Osteoblast (primary cell): ENCODE measurements around the gene THAP5. TPM values are rescaled to one million over a fixed set of nuclear protein-coding genes. Genes with fewer than 3 reads are reported as not detected.
"Not testable (repeated sequence)": the region's sequence is repeated elsewhere in the genome, so short reads cannot be mapped to it uniquely, and the experiment has no call there.

Source experiments
- DNase-seq: peaks from one replicate; pipeline ENCODE4 v3.0.0; 2011; ENCODE audit warnings: low spot score, mixed read lengths; ENCODE audit not compliant: insufficient read length; ENCODE audit errors: missing footprints
- H2AFZ ChIP-seq: 2 replicates; pipeline ENCODE4 v1.6.0; 2011; ENCODE audit warnings: mild to moderate bottlenecking, low read length
- H3K27ac ChIP-seq: 2 replicates; pipeline ENCODE4 v1.5.1; 2011; ENCODE audit warnings: mild to moderate bottlenecking, low read depth, low read length, moderate library complexity
- H3K27me3 ChIP-seq: 2 replicates; pipeline ENCODE4 v1.6.0; 2012; ENCODE audit warnings: mild to moderate bottlenecking, control low read depth, inconsistent platforms, low read length, moderate library complexity; ENCODE audit not compliant: insufficient read depth
- H3K36me3 ChIP-seq: 2 replicates; pipeline ENCODE4 v1.5.1; 2011; ENCODE audit warnings: mild to moderate bottlenecking, low read length, control low read depth, moderate library complexity; ENCODE audit not compliant: insufficient read depth
- H3K4me1 ChIP-seq: 2 replicates; pipeline ENCODE4 v1.5.1; 2011; ENCODE audit warnings: mild to moderate bottlenecking, low read length, control low read depth, moderate library complexity; ENCODE audit not compliant: insufficient read depth
- H3K4me2 ChIP-seq: 2 replicates; pipeline ENCODE4 v1.6.0; 2011; ENCODE audit warnings: mild to moderate bottlenecking, low read length; ENCODE audit not compliant: insufficient read depth
- H3K4me3 ChIP-seq: fragments of 200-600 bp; sonication (generic); 3 replicates; pipeline ENCODE4 v1.5.1; 2012; ENCODE audit warnings: mild to moderate bottlenecking, low read length, inconsistent platforms; ENCODE audit not compliant: insufficient read depth
- H3K79me2 ChIP-seq: 2 replicates; pipeline ENCODE4 v1.6.0; 2012; ENCODE audit warnings: mild to moderate bottlenecking, low read length, control low read depth, inconsistent platforms; ENCODE audit not compliant: insufficient read depth
- H3K9me3 ChIP-seq: 2 replicates; pipeline ENCODE4 v1.5.1; 2011; ENCODE audit warnings: low read depth, low read length, control low read depth
- H4K20me1 ChIP-seq: 2 replicates; pipeline ENCODE4 v1.6.0; 2012; ENCODE audit warnings: mild to moderate bottlenecking, low read length, control low read depth; ENCODE audit not compliant: insufficient read depth
- total RNA-seq: library from RNA; depleted of rRNA; stranded (reverse); fragments of >200 nt; gene quantifications from 2 replicates; pipeline ENCODE4 v1.2.3, GENCODE V29; 2012
- TF ChIP-seq, protein P1 (sequence below): IDR thresholded peaks from 2 replicates; pipeline ENCODE4 v1.5.1; 2011; ENCODE audit warnings: mild to moderate bottlenecking, low read depth, low read length, moderate library complexity; ENCODE audit errors: extremely low read depth

THAP5 gene
- total RNA-seq, 1 donor, result 25.7 TPM

DNA sequence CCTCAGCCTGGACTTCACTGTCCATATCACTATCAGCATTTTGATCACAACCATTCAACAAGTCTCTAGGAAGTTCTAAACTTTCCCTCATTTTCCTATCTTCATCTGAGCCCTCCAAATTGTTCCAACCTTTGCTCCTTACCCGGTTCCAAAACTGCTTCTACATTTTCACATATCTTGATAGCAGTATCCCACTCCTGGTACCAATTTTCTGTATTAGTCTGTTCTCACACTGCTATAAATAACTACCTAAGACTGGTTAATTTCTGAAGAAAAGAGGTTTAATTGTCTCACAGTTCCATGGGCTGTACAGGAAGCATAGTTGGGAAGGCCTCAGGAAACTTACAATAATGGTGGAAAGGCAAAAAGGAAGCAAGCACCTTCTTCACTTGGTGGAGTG is 11.9 kb downstream of the THAP5 start:
- peaks cover 4% of the 10 kb centered on the region for H3K4me1 ChIP-seq
- H3K27me3 ChIP-seq, result no peaks in the 10 kb centered on the region
- H3K9me3 ChIP-seq, result no peaks in the 10 kb centered on the region
- no peaks in the 10 kb centered on the region for H3K79me2 ChIP-seq
- DNase-seq, result no peak
- H4K20me1 ChIP-seq, result peaks cover 2% of the 10 kb centered on the region
- H3K27ac ChIP-seq, result no peak overlapping the region
- no peaks in the 10 kb centered on the region for H3K36me3 ChIP-seq
- H3K4me3 ChIP-seq, result no peak overlapping the region
- no peak overlapping the region for H2AFZ ChIP-seq
- TF ChIP-seq, protein P1, sequence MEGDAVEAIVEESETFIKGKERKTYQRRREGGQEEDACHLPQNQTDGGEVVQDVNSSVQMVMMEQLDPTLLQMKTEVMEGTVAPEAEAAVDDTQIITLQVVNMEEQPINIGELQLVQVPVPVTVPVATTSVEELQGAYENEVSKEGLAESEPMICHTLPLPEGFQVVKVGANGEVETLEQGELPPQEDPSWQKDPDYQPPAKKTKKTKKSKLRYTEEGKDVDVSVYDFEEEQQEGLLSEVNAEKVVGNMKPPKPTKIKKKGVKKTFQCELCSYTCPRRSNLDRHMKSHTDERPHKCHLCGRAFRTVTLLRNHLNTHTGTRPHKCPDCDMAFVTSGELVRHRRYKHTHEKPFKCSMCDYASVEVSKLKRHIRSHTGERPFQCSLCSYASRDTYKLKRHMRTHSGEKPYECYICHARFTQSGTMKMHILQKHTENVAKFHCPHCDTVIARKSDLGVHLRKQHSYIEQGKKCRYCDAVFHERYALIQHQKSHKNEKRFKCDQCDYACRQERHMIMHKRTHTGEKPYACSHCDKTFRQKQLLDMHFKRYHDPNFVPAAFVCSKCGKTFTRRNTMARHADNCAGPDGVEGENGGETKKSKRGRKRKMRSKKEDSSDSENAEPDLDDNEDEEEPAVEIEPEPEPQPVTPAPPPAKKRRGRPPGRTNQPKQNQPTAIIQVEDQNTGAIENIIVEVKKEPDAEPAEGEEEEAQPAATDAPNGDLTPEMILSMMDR, result no peak
- no peak overlapping the region for H3K4me2 ChIP-seq

DNA sequence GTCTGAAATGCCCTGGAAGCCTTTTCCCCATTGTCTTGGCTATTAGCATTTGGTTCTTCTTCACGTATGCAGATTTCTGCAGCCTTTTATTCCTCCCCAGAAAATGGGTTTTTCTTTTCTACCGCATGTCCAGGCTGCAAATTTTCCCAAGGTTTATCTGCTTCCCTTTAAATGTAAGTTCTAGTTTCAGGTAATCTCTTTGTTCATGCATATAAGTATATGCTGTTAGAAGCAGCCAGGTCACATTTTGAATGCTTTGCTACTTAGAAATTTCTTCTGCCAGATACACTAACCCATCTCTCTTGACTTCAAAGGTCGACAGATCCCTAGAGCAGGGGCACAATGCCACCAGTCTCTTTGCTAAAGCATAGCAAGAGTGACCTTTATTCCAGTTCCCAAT is 12.3 kb downstream of the THAP5 start:
- H4K20me1 ChIP-seq, result peaks cover 2% of the 10 kb centered on the region
- H3K27me3 ChIP-seq, result no peaks in the 10 kb centered on the region
- H3K36me3 ChIP-seq, result no peaks in the 10 kb centered on the region
- H3K79me2 ChIP-seq, result no peaks in the 10 kb centered on the region
- H3K9me3 ChIP-seq, result no peaks in the 10 kb centered on the region
- no peak overlapping the region for H3K27ac ChIP-seq
- H3K4me2 ChIP-seq, result no peak overlapping the region
- TF ChIP-seq, protein P1, result no peak
- no peak for DNase-seq
- H3K4me3 ChIP-seq, result no peak overlapping the region
- H2AFZ ChIP-seq, result no peak overlapping the region
- H3K4me1 ChIP-seq, result peaks cover 4% of the 10 kb centered on the region

DNA sequence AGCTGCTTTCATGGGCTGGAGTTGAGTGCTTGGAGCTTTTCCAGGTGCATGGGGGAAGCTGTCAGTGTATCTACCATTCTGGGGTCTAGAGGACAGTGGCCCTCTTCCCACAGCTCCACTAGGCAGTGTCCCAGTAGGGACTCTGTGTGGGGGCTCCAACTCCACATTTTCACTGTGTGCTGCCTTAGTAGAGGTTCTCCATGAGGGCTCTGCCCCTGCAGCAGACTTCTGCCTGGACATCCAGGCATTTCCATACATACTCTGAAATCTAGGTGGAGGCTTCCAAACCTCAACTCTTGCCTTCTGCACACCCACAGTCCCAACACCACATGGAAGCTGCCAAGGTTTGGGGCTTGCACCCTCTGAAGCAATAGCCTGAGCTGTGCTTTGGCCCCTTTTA is 12.8 kb downstream of the THAP5 start:
- H4K20me1 ChIP-seq, H3K4me3 ChIP-seq, H3K27ac ChIP-seq, H2AFZ ChIP-seq, H3K4me2 ChIP-seq, H3K9me3 ChIP-seq, DNase-seq, H3K79me2 ChIP-seq, H3K36me3 ChIP-seq, H3K27me3 ChIP-seq, H3K4me1 ChIP-seq: not testable (repeated sequence)

DNA sequence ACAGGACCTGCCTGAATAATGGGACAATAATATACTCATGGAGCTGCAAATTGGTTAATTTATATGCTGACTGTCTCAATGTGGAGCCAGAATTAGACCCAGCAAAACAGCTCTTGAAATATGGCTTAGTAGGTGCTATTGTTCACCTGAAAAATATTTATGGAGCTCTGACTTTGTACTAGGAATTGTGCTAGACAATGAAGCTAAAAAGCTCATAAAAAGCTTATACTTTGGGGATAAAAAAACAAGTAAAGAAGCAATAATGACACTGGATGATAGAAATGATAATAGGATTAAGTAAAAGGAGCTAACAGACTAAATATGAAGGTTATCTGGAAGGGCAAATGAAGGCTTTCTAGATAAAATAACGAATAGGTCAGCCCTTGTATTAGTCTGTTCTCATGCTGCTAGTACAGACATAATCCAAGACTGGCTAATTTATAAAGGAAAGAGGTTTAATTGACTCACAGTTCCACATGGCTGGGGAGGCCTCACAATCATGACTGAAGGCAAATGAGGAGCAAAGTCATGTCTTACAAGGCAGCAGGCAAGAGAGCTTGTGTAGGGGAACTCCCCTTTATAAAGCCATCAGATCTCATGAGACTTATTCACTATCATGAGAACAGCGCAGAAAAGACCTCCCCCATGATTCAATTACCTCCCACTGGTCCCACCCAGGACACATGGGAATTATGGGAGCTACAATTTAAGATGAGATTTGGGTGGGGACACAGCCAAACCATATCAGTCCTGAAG is 21.2 kb downstream of the THAP5 start:
- H3K36me3 ChIP-seq, H3K4me1 ChIP-seq, H3K27me3 ChIP-seq, H3K4me3 ChIP-seq, H3K4me2 ChIP-seq, H3K27ac ChIP-seq, H2AFZ ChIP-seq, H4K20me1 ChIP-seq, DNase-seq, H3K9me3 ChIP-seq, H3K79me2 ChIP-seq: not testable (repeated sequence)

DNA sequence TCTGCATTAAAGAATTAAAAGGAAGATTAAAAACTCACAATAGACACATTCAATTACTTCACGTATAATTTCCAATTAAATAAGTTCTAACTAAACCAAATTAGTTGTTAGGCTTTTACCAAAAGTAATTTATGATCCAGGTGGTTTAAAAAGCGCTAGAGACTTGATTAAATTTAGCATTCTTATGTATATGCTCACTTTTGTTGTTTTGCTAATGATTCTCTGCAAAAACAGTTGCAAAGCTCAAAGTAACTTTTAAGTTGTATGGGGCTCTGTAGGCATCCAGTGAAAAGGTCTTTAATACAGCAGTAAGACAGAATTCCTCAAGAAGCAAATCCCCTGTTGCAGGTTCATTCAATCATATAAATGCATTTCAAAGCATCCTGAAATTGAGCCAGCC is 28.0 kb downstream of the THAP5 start:
- H3K4me3 ChIP-seq, result no peak overlapping the region
- H3K4me2 ChIP-seq, result no peak overlapping the region
- H3K9me3 ChIP-seq, result no peaks in the 10 kb centered on the region
- H3K4me1 ChIP-seq, result no peaks in the 10 kb centered on the region
- no peak overlapping the region for H3K27ac ChIP-seq
- no peaks in the 10 kb centered on the region for H4K20me1 ChIP-seq
- H3K36me3 ChIP-seq, result no peaks in the 10 kb centered on the region
- no peaks in the 10 kb centered on the region for H3K27me3 ChIP-seq
- no peak overlapping the region for H2AFZ ChIP-seq
- H3K79me2 ChIP-seq, result no peaks in the 10 kb centered on the region
- no peak for DNase-seq
- TF ChIP-seq, protein P1, result no peak

DNA sequence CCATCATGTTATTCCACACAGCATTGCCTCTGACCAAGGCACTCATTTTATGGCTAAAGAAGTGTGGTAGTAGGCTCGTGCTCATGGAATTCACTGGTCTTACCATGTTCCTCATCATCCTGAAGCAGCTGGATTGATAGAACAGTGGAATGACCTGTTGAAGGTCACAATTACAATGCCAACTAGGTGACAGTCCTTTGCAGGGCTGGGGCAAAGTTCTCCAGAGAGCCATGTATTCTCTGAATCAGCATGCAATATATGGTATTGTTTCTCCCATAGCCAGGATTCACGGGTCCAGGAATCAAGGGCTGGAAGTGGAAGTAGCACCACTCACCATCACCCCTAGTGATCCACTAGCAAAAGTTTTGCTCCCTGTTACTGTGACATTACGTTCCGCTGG is 30.8 kb downstream of the THAP5 start:
- H3K36me3 ChIP-seq, H3K9me3 ChIP-seq, H4K20me1 ChIP-seq, H3K4me2 ChIP-seq, H3K27ac ChIP-seq, H3K4me3 ChIP-seq, DNase-seq, H3K4me1 ChIP-seq, H3K27me3 ChIP-seq, H2AFZ ChIP-seq, H3K79me2 ChIP-seq: not testable (repeated sequence)

DNA sequence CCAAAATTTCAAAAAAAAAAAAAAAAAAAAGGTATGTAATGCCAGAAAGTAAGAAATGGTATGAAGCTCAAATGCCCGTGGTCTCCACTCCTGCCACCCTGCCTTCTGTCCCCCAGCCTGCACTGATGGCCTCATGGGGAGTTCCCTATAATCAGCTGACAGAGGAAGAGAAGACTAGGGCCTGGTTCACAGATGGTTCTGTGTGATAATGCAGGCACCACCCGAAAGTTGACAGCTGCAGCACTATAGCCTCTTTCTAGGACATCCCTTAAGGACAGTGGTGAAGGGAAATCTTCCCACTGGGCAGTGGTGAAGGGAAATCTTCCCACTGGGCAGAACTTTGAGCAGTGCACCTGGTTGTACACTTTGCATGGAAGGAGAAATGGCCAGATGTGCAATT is 31.3 kb downstream of the THAP5 start:
- H3K27me3 ChIP-seq, H3K79me2 ChIP-seq, H3K4me2 ChIP-seq, H3K9me3 ChIP-seq, H2AFZ ChIP-seq, DNase-seq, H3K4me1 ChIP-seq, H3K27ac ChIP-seq, H3K4me3 ChIP-seq, H3K36me3 ChIP-seq, H4K20me1 ChIP-seq: not testable (repeated sequence)
